ENCODE measurements around the gene MAP3K9.

DNA sequence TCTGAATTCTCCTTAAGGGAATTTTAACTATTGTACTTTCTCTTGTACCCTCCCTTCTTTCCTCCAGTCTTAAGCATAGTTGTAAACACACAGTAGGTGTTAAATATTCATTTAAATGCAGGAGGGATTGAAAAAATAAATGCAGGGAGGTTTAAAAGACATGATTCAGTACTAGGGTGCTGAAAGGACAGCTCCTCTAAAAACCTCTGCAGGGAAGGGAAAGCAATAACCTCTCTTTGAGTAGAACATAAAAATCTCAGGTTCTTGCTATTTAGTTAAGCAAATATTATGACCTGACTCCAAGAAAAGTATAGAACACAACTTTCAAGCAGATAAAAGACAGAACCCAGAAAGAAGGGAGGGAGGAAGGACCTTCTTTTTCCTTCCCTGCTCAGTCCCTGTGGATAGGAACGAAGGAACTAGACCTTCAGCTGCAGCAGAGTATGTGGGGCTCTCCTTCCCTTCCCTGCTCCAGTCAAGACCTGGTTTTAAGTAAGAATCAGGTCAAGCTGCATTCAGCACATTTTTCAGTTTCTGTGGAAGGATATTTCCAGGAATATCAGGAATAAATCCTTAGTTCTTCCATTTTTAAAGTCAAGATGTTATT is 4.7 kb downstream of the MAP3K9 start:
- TF ChIP-seq, protein P1, sequence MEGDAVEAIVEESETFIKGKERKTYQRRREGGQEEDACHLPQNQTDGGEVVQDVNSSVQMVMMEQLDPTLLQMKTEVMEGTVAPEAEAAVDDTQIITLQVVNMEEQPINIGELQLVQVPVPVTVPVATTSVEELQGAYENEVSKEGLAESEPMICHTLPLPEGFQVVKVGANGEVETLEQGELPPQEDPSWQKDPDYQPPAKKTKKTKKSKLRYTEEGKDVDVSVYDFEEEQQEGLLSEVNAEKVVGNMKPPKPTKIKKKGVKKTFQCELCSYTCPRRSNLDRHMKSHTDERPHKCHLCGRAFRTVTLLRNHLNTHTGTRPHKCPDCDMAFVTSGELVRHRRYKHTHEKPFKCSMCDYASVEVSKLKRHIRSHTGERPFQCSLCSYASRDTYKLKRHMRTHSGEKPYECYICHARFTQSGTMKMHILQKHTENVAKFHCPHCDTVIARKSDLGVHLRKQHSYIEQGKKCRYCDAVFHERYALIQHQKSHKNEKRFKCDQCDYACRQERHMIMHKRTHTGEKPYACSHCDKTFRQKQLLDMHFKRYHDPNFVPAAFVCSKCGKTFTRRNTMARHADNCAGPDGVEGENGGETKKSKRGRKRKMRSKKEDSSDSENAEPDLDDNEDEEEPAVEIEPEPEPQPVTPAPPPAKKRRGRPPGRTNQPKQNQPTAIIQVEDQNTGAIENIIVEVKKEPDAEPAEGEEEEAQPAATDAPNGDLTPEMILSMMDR (conservative IDR thresholded peaks at IDR 0.05; ENCODE audit: low read length): no peak
- TF ChIP-seq EZH2phosphoT487 (IDR thresholded peaks at IDR 0.05; ENCODE audit: borderline replicate concordance, low read depth, low read length): no peak

Measured in OCI-LY7 (cell line).